ENCODE data around the gene TEKTIP1.

Gene TEKTIP1

GRCh38 chr19:3586707-3587346 is 47.9 kb downstream of the TEKTIP1 start:
- no peak for FAIRE-seq

GRCh38 chr19:3589439-3589838 is 50.5 kb downstream of the TEKTIP1 start:
- FAIRE-seq = no peak

GRCh38 chr19:3589949-3590348 is 51.0 kb downstream of the TEKTIP1 start:
- FAIRE-seq = no peak

- no peak for FAIRE-seq
Measured at GRCh38 chr19:3590991-3591659, 52.2 kb downstream of the TEKTIP1 start.

GRCh38 chr19:3591876-3592613 is 53.1 kb downstream of the TEKTIP1 start:
- no peak for FAIRE-seq

GRCh38 chr19:3593156-3593555 is 54.2 kb downstream of the TEKTIP1 start:
- FAIRE-seq = no peak
